ENCODE data around the gene ITGA6.
"Not testable (repeated sequence)": the region's sequence is repeated elsewhere in the genome, so short reads cannot be mapped to it uniquely, and the experiment has no call there.

- TF ChIP-seq, protein P1, sequence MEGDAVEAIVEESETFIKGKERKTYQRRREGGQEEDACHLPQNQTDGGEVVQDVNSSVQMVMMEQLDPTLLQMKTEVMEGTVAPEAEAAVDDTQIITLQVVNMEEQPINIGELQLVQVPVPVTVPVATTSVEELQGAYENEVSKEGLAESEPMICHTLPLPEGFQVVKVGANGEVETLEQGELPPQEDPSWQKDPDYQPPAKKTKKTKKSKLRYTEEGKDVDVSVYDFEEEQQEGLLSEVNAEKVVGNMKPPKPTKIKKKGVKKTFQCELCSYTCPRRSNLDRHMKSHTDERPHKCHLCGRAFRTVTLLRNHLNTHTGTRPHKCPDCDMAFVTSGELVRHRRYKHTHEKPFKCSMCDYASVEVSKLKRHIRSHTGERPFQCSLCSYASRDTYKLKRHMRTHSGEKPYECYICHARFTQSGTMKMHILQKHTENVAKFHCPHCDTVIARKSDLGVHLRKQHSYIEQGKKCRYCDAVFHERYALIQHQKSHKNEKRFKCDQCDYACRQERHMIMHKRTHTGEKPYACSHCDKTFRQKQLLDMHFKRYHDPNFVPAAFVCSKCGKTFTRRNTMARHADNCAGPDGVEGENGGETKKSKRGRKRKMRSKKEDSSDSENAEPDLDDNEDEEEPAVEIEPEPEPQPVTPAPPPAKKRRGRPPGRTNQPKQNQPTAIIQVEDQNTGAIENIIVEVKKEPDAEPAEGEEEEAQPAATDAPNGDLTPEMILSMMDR (IDR thresholded peaks at IDR 0.05): not testable (repeated sequence)
- TF ChIP-seq POLR2AphosphoS5, POLR2A, EP300 (IDR thresholded peaks at IDR 0.05): not testable (repeated sequence)
These were observed 122.4 kb downstream of the ITGA6 start for GRCh38 chr2:172549802-172550201.

All from upper lobe of left lung (tissue), 4 donors.